NCI-H82 treated with DMSO at 0.1 percent for 48 hours (cell line): ENCODE measurements around the gene KCNG2.

Experiments
- DNase-seq: peaks from one replicate; lab custom pipeline; 2025; ENCODE audit not compliant: unreplicated experiment; lab: John Stamatoyannopoulos, UW

KCNG2 gene

DNA sequence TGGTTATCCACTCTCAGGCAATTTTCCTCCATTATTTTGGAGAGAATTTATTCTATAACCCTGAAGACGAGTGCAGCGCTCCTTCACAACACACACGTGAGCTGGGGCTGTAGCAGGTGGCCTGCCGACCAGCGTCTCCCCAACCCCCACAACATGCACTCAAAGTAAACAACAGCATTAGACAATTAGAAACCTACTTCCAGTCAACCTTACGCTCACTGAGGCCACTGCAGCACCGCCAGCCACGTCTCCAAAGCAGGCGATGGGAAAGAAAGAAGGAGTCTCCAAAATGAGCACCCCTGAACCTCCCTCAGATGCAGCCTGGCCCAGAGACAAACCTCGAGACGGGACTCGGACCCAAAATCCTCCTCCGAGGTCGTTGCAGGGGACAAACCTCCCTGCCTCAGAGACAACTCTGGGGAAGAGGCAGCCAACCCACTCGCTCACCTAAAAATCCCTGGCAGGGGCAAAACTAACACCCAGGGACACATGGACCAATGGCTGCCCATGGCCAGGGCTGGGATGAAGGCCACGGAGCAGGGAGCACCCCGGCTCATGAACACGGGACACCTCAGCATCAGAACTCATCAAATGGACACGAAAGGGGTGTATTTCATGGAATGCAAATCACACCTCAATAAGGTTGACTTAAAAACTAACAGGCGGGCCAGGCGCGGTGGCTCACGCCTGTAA lies 151.1 kb downstream of the KCNG2 start:
- DNase-seq = no peak
